Ascending aorta (tissue), 2 donors: ENCODE measurements around the gene CPNE4. TPM values are rescaled to one million over a fixed set of nuclear protein-coding genes. Genes with fewer than 3 reads are reported as not detected.
A peak's percentile ranks its signal among the peaks of the same experiment; 100 is the strongest.

ENCODE experiments used
- DNase-seq, 2 donors: peaks; one replicate each; pipeline ENCODE4 v3.0.0-alpha.2; 2019; ENCODE audit warnings: low spot score in 2 of 2
- H3K27ac ChIP-seq, 2 donors: fragments of 200-600 bp; sonication (generic); one replicate each; pipeline ENCODE4 v1.5.1; 2016 to 2017; ENCODE audit warnings: mild to moderate bottlenecking in 1 of 2
- H3K27me3 ChIP-seq: fragments of 200-600 bp; sonication (generic); one replicate; pipeline ENCODE4 v1.5.1; 2017
- H3K36me3 ChIP-seq, 2 donors: fragments of 200-600 bp; sonication (generic); one replicate each; pipeline ENCODE4 v1.5.1; 2016
- H3K4me1 ChIP-seq, 2 donors: fragments of 200-600 bp; sonication (generic); one replicate each; pipeline ENCODE4 v1.5.1; 2016 to 2017; ENCODE audit warnings: mild to moderate bottlenecking in 1 of 2
- H3K4me3 ChIP-seq, 2 donors: fragments of 200-600 bp; sonication (generic); one replicate each; pipeline ENCODE4 v1.5.1; 2016 to 2017; ENCODE audit warnings: mild to moderate bottlenecking in 1 of 2
- H3K9me3 ChIP-seq, 2 donors: fragments of 200-600 bp; sonication (generic); one replicate each; pipeline ENCODE4 v1.5.1; 2016
- CTCF ChIP-seq, 3 experiments: fragments of 200-600 bp in 2 of 3; fragments of 450-650 bp in 1 of 3; sonication (generic) in 2 of 3; IDR thresholded peaks; one replicate each; pipeline ENCODE4 v1.5.1; 2016 to 2019; ENCODE audit warnings: antibody characterized with exemption in 3 of 3, mild to moderate bottlenecking in 1 of 3, moderate library complexity in 1 of 3
- intact Hi-C: fragments of 100-400 bp; cut with DNase I; formaldehyde crosslinking; loops from one replicate; pipeline ENCODE4 v1.15.1; 2023
- total RNA-seq: library from RNA; depleted of rRNA; stranded (reverse); fragments of >200 nt; gene quantifications from one replicate; pipeline ENCODE4 v1.1.0, GENCODE V29; 2016

Gene CPNE4
- total RNA-seq, 1 donor from 2014 or later, result not detected

GRCh38 chr3:131981323-131981722, 53.5 kb downstream of the CPNE4 start:
- H3K4me1 ChIP-seq, result no peaks in the 10 kb centered on the region
- TF ChIP-seq CTCF (IDR thresholded peaks at IDR 0.05), result no peak
- H3K4me3 ChIP-seq, result no peak overlapping the region
- no peaks in the 10 kb centered on the region for H3K36me3 ChIP-seq
- H3K27me3 ChIP-seq, result no peaks in the 10 kb centered on the region
- H3K27ac ChIP-seq, result no peak overlapping the region
- no peak for DNase-seq
- peaks cover 0 to 5% of the 10 kb centered on the region in 2 donors for H3K9me3 ChIP-seq
- intact Hi-C loops, result no loop called here

GRCh38 chr3:131976448-131976847, 58.4 kb downstream of the CPNE4 start:
- no peaks in the 10 kb centered on the region for H3K36me3 ChIP-seq
- no peak for DNase-seq
- peaks cover 0 to 5% of the 10 kb centered on the region in 2 donors for H3K9me3 ChIP-seq
- H3K27ac ChIP-seq, result peak overlapping the region; percentile 8 to 36
- no peak overlapping the region for H3K4me3 ChIP-seq
- intact Hi-C loops, result no loop called here
- H3K27me3 ChIP-seq, result no peaks in the 10 kb centered on the region
- no peak for TF ChIP-seq CTCF (IDR thresholded peaks at IDR 0.05)
- peaks cover 6 to 27% of the 10 kb centered on the region in 2 donors for H3K4me1 ChIP-seq

DNA sequence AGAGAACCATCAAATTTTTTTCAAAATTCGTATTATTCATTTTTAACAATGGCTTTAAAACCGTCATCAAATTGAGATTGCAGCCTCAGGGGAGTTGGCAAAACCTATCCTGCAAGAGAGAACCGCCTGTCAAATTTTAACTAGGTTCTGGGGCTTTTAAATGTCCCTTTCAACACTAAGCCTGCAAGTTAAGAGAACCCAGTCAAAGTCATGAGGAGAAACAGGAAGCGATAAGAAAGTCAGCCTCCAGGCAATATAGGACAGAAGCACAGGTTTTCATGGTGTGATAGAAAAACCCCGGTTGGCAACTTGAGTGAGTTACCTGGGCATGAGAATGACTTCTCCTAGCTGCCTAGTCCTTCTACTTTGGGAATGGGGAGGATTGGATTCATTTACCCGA, 59.8 kb downstream of the CPNE4 start:
- Histone ChIP-seq H3K27ac (peak overlapping the region; percentile 48 to 53), H3K4me1 (peaks cover 6 to 28% of the 10 kb centered on the region in 2 donors), H3K36me3 (no peaks in the 10 kb centered on the region), H3K9me3 (peaks cover 0 to 5% of the 10 kb centered on the region in 2 donors), H3K27me3 (no peaks in the 10 kb centered on the region), H3K4me3 (no peak overlapping the region)
- DNase-seq, result no peak
- no peak for TF ChIP-seq CTCF (IDR thresholded peaks at IDR 0.05)
- intact Hi-C loops, result no loop called here

- Histone ChIP-seq H3K27me3 (no peaks in the 10 kb centered on the region), H3K4me1 (peaks cover 6 to 28% of the 10 kb centered on the region in 2 donors), H3K36me3 (no peaks in the 10 kb centered on the region), H3K4me3 (no peak overlapping the region), H3K9me3 (no peaks in the 10 kb centered on the region), H3K27ac (peak overlapping the region; percentile 50 to 86)
- no peak for DNase-seq
- TF ChIP-seq CTCF (IDR thresholded peaks at IDR 0.05), result no peak
- intact Hi-C loops, result no loop called here
Measured at GRCh38 chr3:131973731-131974130, 61.1 kb downstream of the CPNE4 start.

DNA sequence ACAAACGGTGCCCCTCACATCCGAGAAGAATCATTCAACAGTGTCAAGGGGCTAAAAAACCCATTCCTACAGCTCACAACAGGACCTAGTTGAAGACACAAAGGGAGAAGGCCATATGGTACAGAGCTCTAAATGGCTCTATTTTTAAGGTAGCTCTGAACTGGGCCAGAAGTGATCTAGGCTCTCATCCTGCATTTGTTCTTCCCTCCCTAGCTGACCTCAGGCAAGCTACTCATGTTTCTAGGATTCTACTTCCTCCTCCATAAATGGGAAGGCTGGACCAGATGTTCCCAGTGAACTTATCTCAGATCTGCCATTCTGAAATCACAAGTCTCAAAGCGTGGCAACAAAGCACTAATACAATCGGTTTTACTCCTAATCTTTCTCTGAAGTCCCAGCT, 62.3 kb downstream of the CPNE4 start:
- no peak for DNase-seq
- H3K27me3 ChIP-seq, result no peaks in the 10 kb centered on the region
- intact Hi-C loops, result no loop called here

More for the DNA sequence above, 62.3 kb downstream of the CPNE4 start:
- no peak overlapping the region for H3K4me3 ChIP-seq
- no peak for TF ChIP-seq CTCF (IDR thresholded peaks at IDR 0.05)
- H3K4me1 ChIP-seq, result peaks cover 6 to 28% of the 10 kb centered on the region in 2 donors
- peak overlapping the region; percentile 72 to 86 for H3K27ac ChIP-seq
- H3K9me3 ChIP-seq, result no peaks in the 10 kb centered on the region
- no peaks in the 10 kb centered on the region for H3K36me3 ChIP-seq
